Mesenteric fat pad (tissue), 1 donor: ENCODE results near the gene C8G. TPM values are rescaled to one million over a fixed set of nuclear protein-coding genes. Genes with fewer than 3 reads are reported as not detected.

ENCODE experiments used
- DNase-seq: peaks from one replicate; pipeline ENCODE4 v3.0.0-alpha.2; 2020; ENCODE audit warnings: low spot score
- long read RNA-seq: library from polyadenylated mRNA; unstranded; transcript quantifications from one replicate; pipeline ENCODE4 v2.0.0, GENCODE V29; 2020
- total RNA-seq: library from RNA; stranded (reverse); fragmentation: NEBNext Ultra II Directional; extraction: Animal tissue kit (Norgen Biotek cat#: 25700); gene quantifications from one replicate; pipeline ENCODE4 v1.2.1, GENCODE V29; 2021
- donor health status: DM: yes; HTN: yes; CAD: no.

The C8G gene
- not detected for total RNA-seq
- long read RNA-seq, result 0 reads

DNA sequence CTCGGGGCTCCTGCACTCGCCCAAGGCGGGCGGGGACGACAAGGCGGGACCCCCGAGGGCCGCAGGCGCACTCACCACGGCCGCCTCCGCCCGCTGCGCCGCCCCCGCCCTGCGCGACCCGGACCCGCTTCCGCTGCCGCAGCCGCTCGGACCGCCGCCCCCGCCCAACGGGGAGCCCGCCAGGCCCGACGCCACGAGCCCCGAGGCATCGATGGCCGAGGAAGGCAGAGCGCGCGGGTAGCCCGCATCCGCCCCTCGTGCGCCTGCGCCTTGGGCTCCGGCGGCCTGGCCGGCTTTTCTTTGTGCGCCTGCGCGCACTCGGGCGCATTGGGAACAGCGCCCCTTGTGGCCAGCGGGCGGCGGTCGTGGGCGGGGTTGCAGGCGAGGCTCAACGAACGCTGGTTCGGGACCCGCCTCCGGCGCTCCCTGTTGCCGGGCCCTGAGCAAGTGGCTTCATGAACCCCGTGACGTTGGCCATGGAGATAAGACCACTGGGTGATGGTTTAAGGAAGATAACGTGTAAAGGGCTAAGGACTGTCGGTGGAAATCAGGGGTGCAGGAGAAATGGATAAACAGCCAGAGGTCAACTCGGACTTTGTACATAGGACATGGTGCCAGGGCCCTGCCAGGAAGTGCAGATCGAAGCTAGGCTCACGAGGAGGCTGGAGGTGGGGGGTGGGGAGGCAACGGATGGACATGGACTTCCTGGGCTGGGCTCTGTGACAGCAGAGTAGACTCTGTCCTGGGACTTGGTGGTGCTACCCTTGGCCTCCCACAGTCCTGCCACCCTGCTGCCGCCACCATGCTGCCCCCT, at the start of gene C8G, which contains the start of gene FBXW5:
C8G (plus strand) TSS at position 725 of the 814 bp plus-strand sequence; CDS start at position 803, 78 bp downstream.
FBXW5 (minus strand) TSS at position 220 of the 814 bp plus-strand sequence. CDS start 655 bp downstream, outside the sequence.
- peak; percentile 99 for DNase-seq

DNA sequence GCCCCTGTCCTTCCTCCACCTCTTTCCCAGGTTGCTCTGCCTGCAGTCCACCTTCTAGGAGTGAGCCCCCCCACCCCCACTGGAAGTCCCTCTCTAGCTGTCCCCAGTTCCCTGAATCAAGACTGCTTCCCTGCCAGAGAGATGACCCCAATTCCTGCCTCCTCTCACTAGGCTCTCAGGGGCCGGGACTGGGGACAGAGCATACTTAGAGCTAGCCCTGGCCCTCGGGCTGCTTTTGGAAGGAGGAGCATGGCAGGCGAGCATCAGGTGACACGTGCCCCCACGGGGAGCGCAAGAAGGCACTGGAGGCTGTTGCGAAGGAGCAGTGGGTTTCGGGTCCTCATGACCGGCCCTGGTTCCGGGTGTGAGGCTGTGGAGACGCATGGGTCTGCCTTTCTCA, 49.0 kb upstream of the C8G start:
- DNase-seq, result no peak

DNA sequence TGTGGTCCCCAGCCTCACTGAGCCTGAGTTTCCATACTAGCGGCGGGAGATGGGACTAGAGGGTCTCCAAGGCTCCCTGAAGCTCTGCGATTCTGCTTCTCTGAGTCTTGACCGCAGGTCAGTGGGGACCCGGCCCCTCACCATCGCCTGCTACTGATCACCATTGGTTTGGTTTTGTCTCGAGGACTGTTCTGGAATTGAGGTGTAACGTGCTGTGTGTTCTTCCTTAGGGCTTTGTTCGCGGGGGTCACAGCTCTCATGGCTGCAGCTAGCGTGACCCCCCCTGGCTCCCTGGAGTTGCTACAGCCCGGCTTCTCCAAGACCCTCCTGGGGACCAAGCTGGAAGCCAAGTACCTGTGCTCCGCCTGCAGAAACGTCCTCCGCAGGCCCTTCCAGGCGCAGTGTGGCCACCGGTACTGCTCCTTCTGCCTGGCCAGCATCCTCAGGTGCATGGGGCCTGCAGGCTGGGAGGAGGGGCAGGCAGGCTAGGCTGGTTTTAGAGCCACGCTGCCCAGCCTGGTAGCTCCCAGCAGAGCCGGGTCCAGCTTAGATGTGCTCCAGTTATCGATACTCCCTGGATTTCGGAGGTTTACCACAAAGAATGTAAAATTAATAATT, 46.5 kb upstream of the C8G start:
- no peak for DNase-seq

DNA sequence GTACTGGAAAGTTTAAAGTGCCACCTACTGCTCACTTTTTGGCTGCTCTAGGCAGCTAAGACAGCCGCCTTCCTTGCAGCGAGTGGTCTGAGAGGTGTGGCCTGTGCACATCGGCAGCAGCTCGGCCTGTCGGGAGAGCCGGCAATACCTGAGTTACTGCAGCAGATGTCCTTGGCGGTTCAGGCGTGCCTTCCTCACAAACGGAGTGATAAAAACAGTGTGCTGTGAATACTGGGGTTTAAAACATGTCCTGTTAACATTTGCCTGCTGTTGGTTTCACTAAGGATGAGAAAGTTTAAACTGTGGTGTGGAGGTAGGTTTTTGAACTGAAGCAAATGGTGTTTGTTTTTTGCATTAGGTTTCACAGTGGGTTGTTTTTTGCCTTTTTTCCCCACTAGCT, 45.8 kb upstream of the C8G start:
- DNase-seq, result no peak

DNA sequence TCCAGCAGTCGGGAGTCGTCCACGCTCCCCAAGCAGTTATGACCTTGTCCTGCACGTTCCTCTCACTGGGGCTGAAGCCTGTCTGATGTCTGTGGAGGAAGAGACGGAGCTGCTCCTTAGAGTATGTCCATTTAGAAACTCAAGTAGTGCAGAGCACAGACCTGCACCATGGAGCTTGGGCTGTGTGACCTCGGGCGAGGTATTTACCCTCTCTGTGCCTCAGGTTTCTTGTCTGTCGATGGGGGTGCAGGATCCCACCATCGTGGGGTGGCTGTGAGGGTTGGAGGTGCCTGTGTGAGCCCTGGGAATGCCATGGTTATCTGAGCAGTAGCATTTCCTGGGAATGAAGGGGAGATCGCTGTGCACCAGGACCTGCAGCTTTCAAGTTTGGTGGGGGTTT, 44.5 kb upstream of the C8G start:
- no peak for DNase-seq

DNA sequence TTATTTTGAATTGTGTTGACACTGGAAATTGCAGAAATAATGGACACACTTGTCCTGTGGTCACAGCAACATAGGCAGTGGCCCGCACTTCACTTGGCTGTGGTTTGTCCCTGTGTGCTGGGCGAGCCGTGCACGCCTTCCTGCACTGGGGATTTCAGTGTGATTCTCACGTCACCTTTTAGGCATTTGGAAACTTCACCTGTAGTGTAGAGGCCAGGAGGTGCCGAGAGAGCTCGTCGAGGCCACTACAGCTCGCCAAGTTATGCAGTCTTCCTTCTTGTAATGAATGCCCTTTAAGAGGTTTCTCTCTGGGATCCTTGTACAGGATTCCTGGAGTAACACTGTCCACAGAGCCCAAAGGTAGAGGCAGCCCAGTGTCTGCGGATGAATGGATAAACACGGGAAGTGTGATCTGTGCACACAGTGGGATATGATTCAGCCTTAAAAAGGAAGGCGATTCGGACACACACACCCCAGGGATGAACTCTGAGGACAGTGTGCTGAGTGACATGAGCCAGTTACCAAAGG, 44.0 kb upstream of the C8G start:
- DNase-seq, result no peak

DNA sequence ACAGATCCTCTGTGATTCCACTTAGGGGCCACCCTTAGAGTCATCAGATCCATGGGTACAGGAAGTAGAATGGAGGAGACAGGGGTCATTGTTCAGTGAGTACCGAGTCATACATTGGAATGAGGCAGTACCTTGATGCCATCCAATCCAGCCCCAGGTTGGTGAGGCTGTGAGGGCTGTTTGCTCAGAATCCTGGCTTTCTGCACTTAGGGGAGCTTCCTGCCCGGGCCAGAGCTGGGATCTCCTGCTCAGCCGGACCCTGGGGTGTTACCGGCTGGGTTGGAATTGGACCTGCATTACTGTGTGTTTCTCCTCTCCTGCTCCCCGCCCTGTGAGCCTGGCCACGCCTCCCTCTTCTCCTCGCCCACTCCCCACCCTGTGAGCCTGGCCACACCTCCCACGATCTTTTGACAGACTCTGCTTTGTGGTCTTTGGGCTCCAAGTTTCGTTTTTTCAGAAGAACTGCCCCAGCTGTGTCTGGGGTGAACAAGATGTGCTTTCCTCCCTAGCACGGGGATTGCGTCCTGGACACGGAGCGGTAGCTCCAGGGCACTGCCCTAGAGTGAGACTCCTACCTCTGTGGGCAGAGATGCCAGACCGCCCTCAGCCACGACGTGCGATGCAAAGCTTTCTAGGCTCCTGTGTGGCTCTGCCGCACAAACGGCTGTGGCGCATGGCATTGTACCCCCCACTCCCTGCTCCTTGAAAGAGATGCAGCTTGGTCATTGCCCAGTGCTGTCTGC, 43.4 kb upstream of the C8G start:
- DNase-seq, result no peak

DNA sequence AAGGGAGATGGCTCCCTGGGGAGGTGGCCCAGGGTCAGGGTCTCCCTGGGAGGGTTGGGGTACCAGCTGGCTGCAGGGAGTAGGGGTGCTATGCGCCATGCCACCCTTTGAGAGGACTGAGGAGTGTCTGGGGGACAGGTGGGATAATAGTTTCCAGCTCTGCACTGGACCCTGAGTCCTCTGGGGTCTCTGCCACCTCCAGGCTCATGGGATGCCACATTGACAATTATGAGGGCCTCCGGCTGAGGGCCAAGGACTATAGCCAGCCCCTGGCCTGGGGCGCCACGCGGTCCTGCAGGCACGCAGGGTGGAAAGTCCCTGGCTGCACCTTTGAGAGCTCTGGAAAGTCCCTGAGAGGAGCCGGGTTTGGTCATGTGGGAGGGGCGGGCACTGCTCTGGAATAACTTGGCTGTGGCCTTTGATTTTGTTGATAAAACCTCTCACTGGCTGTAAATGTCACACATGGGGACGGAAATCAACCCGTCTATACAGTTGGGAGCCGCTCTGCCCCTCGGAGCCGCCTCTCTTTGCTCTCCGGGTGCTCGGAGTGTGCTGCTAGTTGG, 42.7 kb upstream of the C8G start:
- no peak for DNase-seq

DNA sequence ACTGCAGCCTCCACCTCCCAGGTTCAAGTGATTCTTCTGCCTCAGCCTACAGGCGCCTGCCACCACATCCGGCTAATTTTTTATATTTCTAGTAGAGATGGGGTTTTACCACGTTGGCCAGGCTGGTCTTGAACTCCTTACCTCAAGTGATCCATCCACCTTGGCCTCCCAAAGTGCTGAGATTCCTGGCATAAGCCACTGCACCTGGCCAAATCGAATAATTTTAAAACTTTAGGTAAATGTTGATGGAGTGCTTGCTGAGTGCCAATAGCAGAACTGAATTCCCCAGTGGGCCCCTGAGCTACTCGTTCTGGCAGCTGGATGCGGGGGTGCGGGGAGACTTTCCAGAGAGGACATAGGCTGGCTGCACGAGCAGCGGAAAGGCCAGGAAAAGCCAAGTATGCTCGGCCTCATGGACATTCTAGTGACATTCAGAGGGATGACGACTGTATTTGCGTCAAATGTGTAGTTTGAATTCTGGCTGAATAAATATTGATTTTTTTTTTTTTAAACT, 41.9 kb upstream of the C8G start:
- no peak for DNase-seq

DNA sequence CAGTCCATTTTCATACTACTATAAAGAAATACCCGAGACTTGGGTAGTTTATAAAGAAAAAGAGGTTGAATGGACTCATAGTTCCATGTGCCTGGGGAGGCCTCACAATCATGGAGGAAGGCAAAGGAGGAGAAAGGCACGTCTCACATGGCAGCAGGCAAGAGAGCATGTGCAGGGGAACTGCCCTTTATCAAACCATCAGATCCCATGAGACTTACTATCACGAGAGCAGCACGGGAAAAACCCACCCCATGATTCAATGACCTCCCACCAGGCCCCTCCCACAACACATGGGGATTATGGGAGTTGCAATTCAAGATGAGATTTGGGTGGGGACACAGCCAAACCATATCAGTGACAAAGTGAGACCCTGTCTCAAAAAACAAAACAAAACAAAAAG, 38.8 kb upstream of the C8G start:
- DNase-seq, result no peak

DNA sequence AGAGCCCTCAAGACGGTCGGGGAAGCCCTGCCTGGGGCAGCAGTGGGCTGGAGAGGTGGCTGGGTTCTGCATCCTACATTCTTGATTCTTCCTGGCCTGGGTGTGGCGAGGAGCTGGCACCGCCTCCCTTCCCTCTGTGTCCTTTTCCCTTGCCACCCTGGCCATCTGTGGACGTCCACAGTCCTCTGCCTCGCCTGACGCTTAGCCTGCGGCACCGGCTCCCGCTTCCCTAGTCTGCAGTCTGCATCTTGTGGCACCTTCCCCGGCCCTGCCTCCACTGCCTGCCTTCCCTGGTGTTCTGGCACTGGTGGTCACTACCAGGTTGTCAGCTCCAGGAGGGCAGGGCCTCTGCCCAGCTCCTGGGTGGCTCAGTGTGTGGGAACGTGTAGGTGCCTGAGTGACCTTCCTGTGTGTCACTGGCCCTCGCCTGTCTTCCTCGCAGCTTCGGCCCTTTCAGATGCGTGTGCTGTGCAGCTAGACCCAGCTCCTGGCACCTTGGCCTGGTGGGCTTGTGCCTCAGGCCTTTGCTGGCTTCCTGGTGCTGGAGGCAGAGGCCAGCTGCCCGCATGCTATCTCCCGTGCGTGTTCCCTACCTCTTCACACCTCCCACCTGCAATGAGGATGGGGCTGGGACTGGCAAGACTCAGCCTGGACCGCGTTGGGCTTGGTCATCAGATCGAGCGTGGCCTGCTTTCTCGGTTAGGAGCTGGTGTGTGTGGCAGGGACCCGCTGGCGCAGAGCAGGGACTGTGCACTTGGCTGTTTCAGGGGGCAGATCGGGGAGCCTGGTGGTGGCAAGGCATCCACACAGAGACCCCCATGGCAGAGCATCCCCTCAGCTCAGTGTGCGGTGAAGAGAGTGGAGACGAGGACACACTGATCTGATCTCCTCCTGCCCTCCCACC, 37.8 kb upstream of the C8G start:
- DNase-seq, result no peak

DNA sequence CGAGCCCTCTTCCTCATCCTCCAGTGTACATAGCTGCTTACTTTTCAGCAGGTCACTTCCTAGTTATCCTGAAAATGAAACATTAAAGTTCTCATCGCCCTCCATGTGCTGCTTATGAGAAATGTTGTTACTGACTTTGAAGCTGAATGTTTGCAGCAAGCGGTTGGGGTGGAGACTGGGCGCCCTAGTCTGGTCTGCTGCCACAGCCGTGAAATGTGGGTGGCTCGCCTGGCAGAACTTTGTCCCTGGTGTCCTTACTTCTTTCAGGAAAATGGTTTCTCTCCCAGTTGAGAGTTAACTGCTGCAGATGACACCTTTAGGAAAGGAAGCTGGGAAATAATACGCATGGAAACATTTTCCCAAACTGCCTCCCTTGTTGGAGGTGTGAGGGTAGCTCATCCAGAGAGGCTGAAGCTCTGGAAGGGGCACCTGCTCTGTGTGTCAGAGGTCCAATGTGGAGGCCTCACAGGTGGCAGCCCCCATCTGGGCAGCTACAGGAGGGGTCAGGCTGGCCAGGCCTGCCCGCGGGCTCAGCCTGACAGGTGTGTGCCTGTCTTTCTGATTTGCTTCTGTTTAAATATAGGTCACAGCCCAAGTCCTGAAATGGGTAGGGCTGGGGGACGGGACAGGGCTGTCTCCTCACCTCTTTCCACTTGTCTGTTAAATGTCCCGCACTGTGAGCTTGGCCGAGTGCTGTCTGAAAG, 34.7 kb upstream of the C8G start:
- no peak for DNase-seq

DNA sequence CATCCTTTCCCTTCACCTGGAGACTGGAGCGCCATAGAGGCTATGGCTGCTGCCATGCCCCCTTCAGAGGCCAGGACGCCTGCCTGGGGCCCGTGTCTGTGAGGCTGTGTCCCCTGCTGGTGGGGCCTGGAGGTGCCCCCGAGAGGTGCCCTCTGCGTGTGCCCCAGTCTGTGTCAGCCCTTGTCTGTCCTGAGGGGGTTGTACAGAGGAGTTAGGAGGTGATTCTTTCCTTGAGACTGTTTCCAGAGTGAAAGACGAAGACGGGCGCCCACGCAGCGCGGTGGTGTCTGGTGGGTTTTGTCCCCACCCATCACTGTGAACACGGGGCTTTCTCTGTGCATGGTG, 34.2 kb upstream of the C8G start:
- no peak for DNase-seq

DNA sequence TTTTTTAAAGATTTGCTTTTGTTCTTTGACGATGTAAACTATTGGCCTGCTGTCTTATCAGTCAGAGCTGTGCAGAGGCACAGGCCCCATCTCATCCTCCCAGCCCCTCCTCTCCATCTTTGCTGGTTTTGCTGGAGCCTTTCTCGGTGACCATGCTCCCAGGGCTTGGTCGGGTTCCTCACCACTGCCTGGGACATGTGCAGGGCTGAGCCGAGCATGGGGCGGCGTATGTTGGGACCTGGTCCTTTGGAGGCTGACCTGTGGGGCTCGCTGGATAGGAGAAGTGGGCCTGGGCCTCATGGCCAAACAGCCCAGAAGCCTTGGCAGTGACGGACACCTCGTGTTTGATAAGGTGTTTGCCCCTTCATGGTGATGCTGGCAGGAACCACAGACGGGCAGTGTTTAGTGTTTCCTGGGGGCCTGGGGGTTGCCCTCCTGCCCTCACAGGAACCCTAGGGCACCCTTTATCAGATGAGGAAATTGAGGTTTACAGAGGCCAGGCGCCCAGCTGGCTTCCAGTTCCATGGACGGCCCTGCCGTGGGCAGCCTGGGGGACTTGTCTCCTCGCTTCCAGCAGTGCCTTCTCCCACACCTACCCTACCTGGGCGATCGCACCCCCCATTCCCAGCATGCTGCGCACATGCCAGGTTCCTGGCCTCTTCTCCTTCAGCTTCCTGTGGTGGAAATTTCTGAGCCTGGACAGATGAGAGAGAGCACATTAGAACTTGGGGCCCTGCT, 31.2 kb upstream of the C8G start:
- no peak for DNase-seq

DNA sequence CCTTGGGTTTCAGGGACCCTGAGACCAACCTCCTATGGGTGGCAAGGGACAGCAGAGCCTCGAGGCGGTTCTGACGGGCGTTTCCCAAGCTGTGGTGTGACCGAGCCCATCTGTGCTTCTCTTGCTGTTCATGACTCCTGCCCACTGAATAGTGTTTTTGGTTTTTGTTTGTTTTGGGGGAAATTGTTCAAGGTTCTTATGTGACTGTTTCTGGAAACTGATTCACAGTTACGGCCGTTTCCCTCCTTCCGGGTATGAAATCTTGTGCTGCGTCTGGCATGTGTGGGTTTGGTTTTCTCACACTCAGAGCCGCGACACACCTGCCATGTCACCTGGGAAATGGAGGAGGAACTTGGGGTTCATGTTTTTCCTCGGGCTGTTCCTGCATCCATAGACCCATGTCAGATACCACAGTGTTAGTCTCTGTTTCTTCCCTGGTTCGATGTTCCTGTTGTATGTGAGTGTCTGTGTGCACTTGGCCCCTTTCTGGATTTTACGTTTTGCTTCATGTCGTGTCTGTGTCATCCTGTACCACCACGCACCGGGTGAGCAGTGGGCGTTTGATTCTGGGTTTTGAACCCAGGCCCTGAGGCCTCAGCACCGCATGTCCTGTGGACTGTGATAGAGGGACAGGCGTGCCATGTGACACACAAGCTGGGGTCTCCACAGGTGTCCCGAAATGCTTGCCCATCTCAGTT, 29.3 kb upstream of the C8G start:
- DNase-seq, result no peak

DNA sequence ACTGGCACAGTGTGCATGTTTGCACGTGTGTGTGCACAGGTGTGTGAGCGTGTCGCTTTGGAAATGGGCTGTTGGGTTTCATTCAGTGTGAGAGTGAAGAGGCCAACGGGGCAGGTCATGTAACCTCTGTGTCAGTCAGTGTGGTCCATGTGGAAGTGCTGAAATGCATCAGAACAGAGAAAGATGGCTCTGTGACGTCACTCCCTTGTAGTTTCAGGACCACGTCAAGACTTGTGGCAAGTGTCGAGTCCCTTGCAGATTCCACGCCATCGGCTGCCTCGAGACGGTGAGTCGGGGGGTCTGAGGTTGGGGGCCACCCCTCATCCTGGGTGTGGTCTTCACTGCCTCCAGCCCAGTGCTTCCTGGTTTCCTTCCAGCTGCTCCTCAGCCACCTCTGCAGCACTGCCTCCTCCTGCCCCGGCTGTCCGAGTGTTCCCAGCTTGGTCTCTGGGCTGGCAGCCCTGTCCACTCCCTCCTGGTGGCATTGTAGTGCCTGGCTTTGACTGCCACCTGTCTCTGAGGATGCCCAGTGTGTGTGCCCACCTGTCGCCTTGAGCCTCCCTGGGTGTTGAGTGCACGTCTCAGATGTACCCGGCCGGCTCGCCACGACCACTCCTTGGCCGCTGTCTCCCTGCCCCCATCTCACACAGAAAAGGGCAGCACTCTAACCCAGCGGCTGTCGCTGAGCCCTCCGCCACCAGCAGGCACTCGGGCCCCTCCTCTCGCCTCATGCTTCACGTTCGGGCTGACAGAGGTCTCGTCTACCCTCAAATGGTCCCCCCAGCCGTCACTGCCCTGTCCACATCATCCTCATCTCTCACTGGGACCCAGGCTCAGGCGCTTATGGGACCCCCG, 28.5 kb upstream of the C8G start:
- DNase-seq, result no peak

DNA sequence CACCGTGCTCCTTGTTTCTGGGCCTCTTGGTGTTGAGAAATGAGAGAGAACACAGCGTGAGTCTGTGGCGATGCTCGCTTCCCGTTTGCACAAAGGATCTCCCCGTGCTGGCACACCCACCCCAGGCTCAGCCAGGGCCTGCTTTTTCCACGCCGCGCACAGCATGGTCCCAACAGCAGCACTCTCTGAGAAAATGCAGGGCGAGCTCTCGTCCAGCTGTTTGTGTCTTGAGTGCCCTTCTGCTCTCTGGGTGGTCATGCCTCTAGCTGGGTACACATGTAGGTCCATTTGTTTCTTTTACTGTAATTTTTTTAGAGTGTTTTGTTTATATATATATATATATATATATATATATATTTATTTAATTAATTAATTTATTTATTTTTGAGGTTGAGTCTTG, 27.1 kb upstream of the C8G start:
- DNase-seq, result no peak
